HG03095 (cell line): ENCODE data around the gene CSMD2.

Experiments
- ATAC-seq: cut with Tn5 transposase; IDR thresholded peaks from one replicate; pipeline ENCODE4 v1.9.1; 2021; ENCODE audit warnings: moderate library complexity; ENCODE audit not compliant: unreplicated experiment

The CSMD2 gene

GRCh38 chr1:33471416-33471815 lies 693.6 kb downstream of the CSMD2 start:
- ATAC-seq: no peak

GRCh38 chr1:33470495-33471012 lies 694.5 kb downstream of the CSMD2 start:
- ATAC-seq: no peak

DNA sequence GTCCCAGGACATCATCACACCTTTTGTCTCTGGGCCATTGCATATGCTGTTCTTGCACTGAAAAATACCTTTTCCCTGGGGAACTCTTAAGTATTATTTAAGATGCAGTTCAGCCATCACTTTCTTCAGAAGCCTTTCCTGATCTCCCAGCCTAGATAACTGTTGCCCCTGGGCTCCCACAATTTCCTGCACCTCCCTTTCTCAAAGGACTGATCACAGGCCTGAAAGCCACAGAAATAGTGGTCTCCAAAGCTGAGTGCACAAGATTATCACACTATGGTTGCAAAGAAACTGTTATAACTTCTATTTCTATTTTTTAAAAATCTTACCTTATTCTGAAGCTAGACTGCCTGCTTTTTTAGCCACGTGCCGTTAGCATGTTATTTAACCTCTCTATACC lies 695.3 kb downstream of the CSMD2 start:
- no peak for ATAC-seq

GRCh38 chr1:33468967-33469366 lies 696.1 kb downstream of the CSMD2 start:
- ATAC-seq: no peak

- ATAC-seq: no peak
These were observed 696.5 kb downstream of the CSMD2 start for GRCh38 chr1:33468531-33468930.

DNA sequence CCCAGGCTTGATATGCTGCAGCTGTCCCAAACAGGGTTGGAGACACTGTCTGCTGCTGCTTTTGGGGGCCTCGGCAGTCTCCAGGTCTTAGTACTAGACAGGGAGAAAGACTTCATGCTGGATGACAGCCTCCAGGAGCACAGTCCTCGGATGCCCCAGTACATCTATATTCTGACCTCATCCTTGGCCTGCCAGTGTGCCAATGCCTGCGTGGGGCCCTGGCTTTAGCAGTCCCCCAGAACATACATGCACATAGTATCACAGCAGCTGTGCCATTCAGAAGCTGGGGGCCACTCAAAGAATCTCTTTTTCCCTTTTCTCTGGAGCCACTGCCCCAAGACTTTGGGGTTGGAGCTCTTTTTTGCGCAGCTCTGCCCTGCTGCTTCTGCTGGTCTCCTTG lies 697.0 kb downstream of the CSMD2 start:
- ATAC-seq: no peak

DNA sequence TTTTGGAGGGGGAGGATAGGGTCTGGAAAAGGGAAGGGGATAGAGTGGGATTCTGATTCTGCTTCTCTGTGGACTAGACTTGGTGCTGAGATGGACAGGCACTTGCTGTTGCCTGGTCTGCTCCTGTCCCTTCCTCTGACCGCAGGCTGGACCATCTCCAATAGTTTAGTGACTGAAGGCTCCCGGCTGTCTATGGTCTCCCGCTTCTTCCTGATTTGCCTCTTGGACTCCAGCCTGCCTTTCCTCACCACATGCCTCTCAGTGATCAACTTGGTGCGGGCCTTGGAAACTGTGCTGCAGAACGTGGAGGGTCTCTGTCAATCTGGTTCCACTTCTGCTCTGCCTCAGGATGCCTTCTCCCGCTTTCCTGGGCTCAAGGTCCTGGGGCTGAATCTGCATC lies 698.9 kb downstream of the CSMD2 start:
- ATAC-seq: no peak

GRCh38 chr1:33465316-33465715 lies 699.7 kb downstream of the CSMD2 start:
- ATAC-seq: no peak

DNA sequence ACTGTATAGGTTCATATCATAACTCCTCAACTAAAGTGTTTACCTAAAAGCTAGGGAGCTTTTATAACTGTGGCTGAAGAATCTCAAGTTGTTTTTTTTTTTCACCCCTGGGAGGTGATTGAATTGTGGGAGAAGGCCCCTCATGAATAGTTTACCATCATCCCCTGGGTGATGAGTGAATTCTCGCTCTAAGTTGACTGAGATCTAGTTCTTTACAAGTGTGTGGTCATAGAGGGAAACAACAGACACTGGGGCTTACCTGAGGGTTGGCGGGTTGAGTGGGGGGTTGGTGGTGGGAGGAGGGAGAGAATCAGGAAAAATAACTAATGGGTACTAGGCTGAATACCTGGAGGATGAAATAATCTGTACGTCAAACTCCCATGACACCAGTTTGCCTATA lies 700.5 kb downstream of the CSMD2 start:
- no peak for ATAC-seq
